ENCODE results near the gene CLINT1. TPM values are rescaled to one million over a fixed set of nuclear protein-coding genes. Genes with fewer than 3 reads are reported as not detected.

CLINT1 gene
- total RNA-seq = 42.4 and 50.2 TPM in 2 replicates

DNA sequence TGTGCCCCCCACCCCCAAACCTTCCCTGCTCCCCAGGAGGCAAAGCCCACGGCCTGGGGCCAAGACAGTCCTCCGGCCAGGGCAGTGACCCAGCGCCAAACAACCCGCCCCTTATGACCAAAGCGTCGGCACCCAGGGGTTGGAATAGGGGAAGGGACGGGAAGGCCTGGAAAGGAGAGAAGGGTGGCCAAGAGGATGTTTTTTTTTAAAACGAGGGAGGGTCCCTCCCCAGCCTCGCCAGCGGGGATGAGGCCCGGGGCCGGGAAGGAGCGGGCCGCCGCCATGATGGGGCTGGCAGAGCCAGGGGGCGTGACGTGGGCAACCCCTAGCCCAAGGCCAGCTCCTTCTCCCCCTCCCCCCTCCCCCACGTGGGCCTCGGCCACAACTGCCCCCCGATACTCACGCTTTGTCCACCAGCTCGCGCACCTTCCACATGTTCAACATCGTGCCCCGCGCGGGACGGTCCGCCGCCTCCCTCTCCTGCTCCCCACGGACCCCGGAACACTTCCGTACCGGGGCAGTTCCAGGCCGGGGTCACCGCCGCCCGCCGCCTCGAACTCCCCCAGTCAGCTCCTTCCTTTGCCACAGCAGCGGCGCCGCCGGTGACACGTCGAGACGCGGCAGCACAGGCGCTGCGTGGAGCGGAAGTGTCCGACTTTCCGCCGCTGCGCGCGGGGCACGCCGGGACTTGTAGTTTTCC, at the start of gene CLINT1:
Gene CLINT1 (minus strand): TSS at position 619 of the 700 bp plus-strand sequence. CDS start 175 bp downstream, at position 444.

GRCh38 chr5:157743163-157744050, 115.5 kb downstream of the CLINT1 start, which contains the start of gene LSM11:
LSM11 (plus strand) TSS chr5:157743712; CDS start chr5:157743751, 39 bp downstream.

Other genes with a start within 250 kb of the CLINT1 start
- gene SOX30, start 206.7 kb downstream of the CLINT1 start, total RNA-seq = not detected in 2 replicates
- gene C5orf52, start 187.6 kb downstream of the CLINT1 start, total RNA-seq = not detected in 2 replicates
- gene THG1L, start 127.7 kb downstream of the CLINT1 start, total RNA-seq = 9.7 and 10.7 TPM in 2 replicates
- gene LSM11, start 115.4 kb downstream of the CLINT1 start, total RNA-seq = 2.5 and 2.6 TPM in 2 replicates